ENCODE results near the gene TRIM9. TPM values are rescaled to one million over a fixed set of nuclear protein-coding genes. Genes with fewer than 3 reads are reported as not detected.

TRIM9 gene
- total RNA-seq, 1 donor from 2014 or later = 1.3 TPM

DNA sequence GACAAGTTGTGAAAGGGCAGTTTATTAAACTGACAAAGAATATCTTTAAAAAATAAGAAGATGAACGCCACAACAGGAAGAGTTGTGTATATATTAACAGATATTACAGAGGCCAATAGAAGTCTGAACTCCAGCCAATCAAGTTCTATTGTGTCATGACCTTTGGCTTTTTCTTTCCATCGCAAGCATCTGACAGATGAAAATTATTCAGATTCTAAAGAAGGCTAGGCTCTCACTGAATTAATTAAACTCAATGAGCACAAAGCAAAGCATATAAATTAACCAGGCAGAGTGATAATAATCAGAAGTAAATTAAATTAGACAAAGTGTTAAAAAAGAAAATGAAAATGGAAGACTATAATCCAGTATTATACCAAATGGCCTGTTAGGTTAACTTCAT lies 88.6 kb downstream of the TRIM9 start:
- peak overlapping the region; percentile 42 for H3K27ac Mint-ChIP-seq
- no peaks in the 10 kb centered on the region for H4K20me1 ChIP-seq (ENCODE audit: low read depth)
- no peak for TF ChIP-seq EZH2phosphoT487 (IDR thresholded peaks at IDR 0.05)
- TF ChIP-seq, protein P1, sequence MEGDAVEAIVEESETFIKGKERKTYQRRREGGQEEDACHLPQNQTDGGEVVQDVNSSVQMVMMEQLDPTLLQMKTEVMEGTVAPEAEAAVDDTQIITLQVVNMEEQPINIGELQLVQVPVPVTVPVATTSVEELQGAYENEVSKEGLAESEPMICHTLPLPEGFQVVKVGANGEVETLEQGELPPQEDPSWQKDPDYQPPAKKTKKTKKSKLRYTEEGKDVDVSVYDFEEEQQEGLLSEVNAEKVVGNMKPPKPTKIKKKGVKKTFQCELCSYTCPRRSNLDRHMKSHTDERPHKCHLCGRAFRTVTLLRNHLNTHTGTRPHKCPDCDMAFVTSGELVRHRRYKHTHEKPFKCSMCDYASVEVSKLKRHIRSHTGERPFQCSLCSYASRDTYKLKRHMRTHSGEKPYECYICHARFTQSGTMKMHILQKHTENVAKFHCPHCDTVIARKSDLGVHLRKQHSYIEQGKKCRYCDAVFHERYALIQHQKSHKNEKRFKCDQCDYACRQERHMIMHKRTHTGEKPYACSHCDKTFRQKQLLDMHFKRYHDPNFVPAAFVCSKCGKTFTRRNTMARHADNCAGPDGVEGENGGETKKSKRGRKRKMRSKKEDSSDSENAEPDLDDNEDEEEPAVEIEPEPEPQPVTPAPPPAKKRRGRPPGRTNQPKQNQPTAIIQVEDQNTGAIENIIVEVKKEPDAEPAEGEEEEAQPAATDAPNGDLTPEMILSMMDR (IDR thresholded peaks at IDR 0.05) = no peak
- no peaks in the 10 kb centered on the region for H3K9me3 ChIP-seq (ENCODE audit: low read depth)
- DNase-seq (ENCODE audit: low spot score) = no peak
- H3K4me1 Mint-ChIP-seq = peaks cover 39% of the 10 kb centered on the region
- H3K27me3 Mint-ChIP-seq (ENCODE audit: insufficient read depth, low read depth) = peaks cover 2% of the 10 kb centered on the region
- H3K27me3 ChIP-seq = no peaks in the 10 kb centered on the region
- H3K36me3 Mint-ChIP-seq = peaks cover 8% of the 10 kb centered on the region
- H3K4me1 ChIP-seq = peaks cover 20% of the 10 kb centered on the region
- no peaks in the 10 kb centered on the region for H3K36me3 ChIP-seq
- no peak overlapping the region for H3K4me3 ChIP-seq
- no peak overlapping the region for H3K4me3 Mint-ChIP-seq
- no peak overlapping the region for H2AFZ ChIP-seq (replicated peaks)
- no peaks in the 10 kb centered on the region for H3K79me2 ChIP-seq (ENCODE audit: low read depth)
- H3K27ac ChIP-seq = no peak overlapping the region
- H3F3A ChIP-seq (ENCODE audit: low read depth) = no peaks in the 10 kb centered on the region
- no peak overlapping the region for H3K9ac ChIP-seq
- H3K9me3 Mint-ChIP-seq = no peaks in the 10 kb centered on the region
- H3K4me2 ChIP-seq = no peak overlapping the region

DNA sequence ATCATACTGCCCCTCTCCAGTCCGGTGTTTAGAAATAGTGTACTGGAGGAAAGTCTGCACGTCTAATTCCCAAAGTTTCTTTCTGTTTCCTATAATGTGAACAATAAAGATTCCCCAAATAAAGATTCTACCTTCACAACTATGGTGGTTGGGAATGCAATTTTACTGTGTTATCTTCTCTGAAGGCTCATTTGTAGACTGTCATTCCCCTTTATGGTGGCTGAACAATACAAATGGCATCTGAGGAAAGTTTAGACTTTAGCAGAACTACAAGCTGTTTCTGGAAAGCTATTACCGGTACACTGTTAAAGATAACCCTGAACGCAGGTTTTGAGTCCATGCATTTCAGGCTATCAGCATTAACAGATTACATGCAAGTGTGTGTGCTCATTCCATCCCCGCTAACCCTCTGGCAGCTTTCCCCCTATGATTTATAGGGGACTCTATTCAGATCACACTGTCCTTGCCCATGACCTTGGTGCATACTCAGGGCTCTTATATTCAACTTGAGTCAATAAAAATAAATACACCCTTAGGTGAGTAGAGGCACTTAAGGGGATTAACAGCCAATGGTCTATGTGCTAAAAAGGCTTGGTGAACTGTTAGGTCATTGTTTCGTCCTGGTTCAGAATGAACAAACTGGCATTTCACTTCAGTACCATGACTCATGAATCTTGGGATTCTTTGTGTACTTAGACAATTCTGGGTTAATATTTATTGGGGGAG lies 89.9 kb downstream of the TRIM9 start:
- no peaks in the 10 kb centered on the region for H3K36me3 ChIP-seq
- H3K9ac ChIP-seq = no peak overlapping the region
- H3K27me3 Mint-ChIP-seq (ENCODE audit: insufficient read depth, low read depth) = peaks cover 3% of the 10 kb centered on the region
- H3K27me3 ChIP-seq = no peaks in the 10 kb centered on the region
- TF ChIP-seq, protein P1 (IDR thresholded peaks at IDR 0.05) = no peak
- TF ChIP-seq EZH2 (IDR thresholded peaks at IDR 0.05) (no peak), EZH2phosphoT487 (IDR thresholded peaks at IDR 0.05) (no peak)
- H2AFZ ChIP-seq (replicated peaks) = no peak overlapping the region
- H3K4me1 Mint-ChIP-seq = peaks cover 39% of the 10 kb centered on the region
- H3K9me3 Mint-ChIP-seq = no peaks in the 10 kb centered on the region
- H3K9me3 ChIP-seq (ENCODE audit: low read depth) = no peaks in the 10 kb centered on the region
- no peak overlapping the region for H3K27ac ChIP-seq
- no peak for DNase-seq (ENCODE audit: low spot score)
- no peaks in the 10 kb centered on the region for H4K20me1 ChIP-seq (ENCODE audit: low read depth)
- H3K4me3 Mint-ChIP-seq = no peak overlapping the region
- H3F3A ChIP-seq (ENCODE audit: low read depth) = no peaks in the 10 kb centered on the region
- H3K4me2 ChIP-seq = no peak overlapping the region
- no peak overlapping the region for H3K27ac Mint-ChIP-seq
- peaks cover 20% of the 10 kb centered on the region for H3K4me1 ChIP-seq
- no peaks in the 10 kb centered on the region for H3K79me2 ChIP-seq (ENCODE audit: low read depth)
- H3K36me3 Mint-ChIP-seq = peaks cover 5% of the 10 kb centered on the region
- H3K4me3 ChIP-seq = no peak overlapping the region

DNA sequence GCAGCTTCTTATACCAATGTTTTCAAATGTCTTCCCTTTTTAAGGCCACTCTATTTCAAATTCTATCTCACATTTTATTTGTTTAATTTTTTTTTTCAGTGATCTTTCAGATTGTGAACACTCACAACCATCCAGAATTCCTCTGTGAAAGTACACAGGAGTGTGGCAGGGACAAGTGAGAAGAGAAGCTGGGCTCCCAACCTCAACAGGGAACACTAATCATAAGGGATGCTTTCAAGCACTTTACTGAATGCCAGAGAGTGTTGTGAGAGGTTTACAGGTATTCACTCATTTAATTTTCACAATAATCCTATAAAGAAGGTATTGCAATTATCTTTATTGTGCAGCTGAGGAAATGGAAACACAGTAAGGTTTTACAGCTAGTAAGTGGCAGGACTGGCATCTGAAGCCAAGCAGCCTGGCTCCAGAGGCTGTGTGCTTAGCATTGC lies 90.5 kb downstream of the TRIM9 start:
- TF ChIP-seq, protein P1 (IDR thresholded peaks at IDR 0.05) = no peak
- TF ChIP-seq EZH2phosphoT487 (IDR thresholded peaks at IDR 0.05) = no peak
- no peak for TF ChIP-seq EZH2 (IDR thresholded peaks at IDR 0.05)
- H3K36me3 Mint-ChIP-seq = peaks cover 5% of the 10 kb centered on the region
- no peak overlapping the region for H3K4me2 ChIP-seq

More for the DNA sequence above, 90.5 kb downstream of the TRIM9 start:
- H3K9ac ChIP-seq = no peak overlapping the region
- H3K27ac ChIP-seq = no peak overlapping the region
- peaks cover 39% of the 10 kb centered on the region for H3K4me1 Mint-ChIP-seq
- no peaks in the 10 kb centered on the region for H3K79me2 ChIP-seq (ENCODE audit: low read depth)
- H3K4me1 ChIP-seq = peaks cover 20% of the 10 kb centered on the region
- no peak for DNase-seq (ENCODE audit: low spot score)
- no peaks in the 10 kb centered on the region for H3K9me3 Mint-ChIP-seq
- H3K27me3 ChIP-seq = no peaks in the 10 kb centered on the region
- H3K27ac Mint-ChIP-seq = no peak overlapping the region
- H3K27me3 Mint-ChIP-seq (ENCODE audit: insufficient read depth, low read depth) = peaks cover 3% of the 10 kb centered on the region
- H3F3A ChIP-seq (ENCODE audit: low read depth) = no peaks in the 10 kb centered on the region
- no peaks in the 10 kb centered on the region for H3K36me3 ChIP-seq
- no peaks in the 10 kb centered on the region for H3K9me3 ChIP-seq (ENCODE audit: low read depth)
- no peak overlapping the region for H3K4me3 ChIP-seq
- no peak overlapping the region for H3K4me3 Mint-ChIP-seq
- H4K20me1 ChIP-seq (ENCODE audit: low read depth) = no peaks in the 10 kb centered on the region
- no peak overlapping the region for H2AFZ ChIP-seq (replicated peaks)

Measured in neural progenitor cell (in vitro differentiated cells).